GM12872 (cell line): ENCODE data around the gene KXD1.

Experiments used
- CTCF ChIP-seq: IDR thresholded peaks from 3 replicates; pipeline ENCODE4 v1.5.1; 2011; ENCODE audit warnings: low read depth, mild to moderate bottlenecking, low read length, moderate library complexity; ENCODE audit not compliant: insufficient read depth

The KXD1 gene

GRCh38 chr19:18576383-18576782, 18.7 kb downstream of the KXD1 start:
- no peak for TF ChIP-seq CTCF

DNA sequence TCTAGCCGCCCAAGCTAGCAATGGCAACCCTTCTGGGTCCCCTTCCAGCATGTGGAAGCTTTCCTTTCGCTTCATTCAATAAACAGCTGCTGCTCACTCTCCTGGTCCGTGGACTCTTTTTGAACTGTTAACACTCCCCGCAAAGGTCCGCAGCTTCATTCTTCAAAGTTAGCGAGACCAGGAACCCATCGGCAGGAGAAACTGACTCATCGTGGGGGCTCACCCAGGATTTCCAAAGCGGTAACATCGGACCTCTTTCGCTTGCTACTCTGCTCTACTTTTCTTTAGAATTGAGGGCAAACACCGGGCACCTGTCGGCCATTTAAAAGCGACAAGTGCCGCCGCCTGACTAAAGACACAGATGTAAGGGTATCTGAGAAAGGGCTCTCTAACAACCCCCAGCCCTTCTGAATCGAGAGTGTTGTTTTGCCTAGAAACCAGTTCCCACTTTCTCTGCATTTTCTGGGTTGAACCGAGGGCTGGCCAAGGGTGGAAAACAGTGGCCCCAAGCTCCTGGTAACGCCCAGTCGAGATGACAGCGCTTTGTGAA, 19.8 kb downstream of the KXD1 start:
- no peak for TF ChIP-seq CTCF

- TF ChIP-seq CTCF, result no peak
These were observed 22.6 kb downstream of the KXD1 start for GRCh38 chr19:18580311-18580710.

DNA sequence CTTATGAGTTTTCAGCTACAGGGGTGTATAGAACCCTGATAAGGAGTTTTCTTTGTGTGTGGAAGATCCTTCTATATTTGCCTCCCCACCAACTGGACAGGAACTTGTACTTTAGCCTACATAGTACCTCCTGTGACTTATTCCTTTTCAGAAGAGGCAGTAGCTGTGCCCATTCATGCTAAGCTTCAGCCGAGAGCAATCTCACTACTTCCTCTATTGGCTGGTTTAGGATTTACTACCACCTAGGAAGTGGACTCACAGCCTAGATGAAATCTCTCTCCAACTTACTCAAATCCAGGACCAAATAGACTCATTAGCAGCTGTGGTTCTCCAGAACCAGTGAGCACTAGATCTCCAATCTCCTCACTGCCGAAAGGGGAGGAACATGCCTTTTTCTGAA, 28.6 kb downstream of the KXD1 start:
- no peak for TF ChIP-seq CTCF

DNA sequence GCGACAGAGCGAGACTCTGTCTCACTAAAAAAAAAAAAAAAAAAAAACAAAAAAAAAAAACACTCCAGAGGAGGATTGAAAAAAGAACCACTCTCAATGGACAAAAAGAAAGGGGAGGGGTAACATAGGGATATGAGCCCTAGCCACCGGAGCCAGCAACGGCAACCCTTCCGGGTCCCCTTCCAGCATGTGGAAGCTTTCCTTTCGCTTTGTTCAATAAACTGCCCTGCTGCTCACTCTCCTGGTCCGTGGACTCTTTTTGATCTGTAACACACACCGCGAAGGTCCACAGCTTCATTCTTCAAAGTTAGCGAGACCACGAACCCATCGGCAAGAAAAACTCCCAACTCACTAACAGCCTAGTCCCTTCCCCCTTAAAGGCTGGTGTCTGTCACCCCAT, 29.9 kb downstream of the KXD1 start:
- TF ChIP-seq CTCF, result no peak

DNA sequence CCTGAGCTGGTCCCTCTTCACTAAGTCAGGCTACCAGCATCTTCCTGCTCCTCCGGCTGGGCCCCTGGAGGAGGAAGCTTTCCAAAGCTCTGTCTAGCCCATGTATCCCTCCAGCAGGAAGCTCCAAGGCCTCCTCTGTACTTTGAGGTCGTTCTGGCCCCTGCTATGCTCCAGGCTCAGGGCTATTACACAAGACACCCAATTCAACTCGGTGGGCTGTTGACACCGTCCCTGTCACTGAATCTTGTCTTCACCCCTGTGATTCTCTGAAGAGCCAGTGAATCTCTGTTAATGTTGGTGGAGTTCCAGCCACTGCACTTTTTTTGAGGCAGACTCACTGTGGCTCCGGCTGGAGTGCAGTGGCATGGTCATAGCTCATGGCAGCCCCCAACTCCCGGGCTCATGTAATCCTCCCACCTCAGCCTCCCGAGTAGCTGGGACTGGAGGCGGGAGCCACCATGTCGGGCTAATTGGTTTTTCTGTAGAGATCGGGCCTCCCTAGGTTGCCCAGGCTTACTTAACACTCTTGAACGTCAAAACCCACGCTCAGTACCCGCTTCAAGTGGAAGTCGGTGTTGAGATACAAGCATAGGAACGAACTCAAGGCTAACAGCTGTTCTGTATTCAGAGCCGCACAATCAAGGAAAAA, 30.4 kb downstream of the KXD1 start:
- no peak for TF ChIP-seq CTCF

GRCh38 chr19:18588611-18589379, 31.1 kb downstream of the KXD1 start, which contains the start of gene REX1BD:
REX1BD (plus strand) TSS chr19:18588798; CDS start chr19:18588802, 4 bp downstream.
- TF ChIP-seq CTCF, result peak; percentile 89
